HCEC 1CT (cell line): Measurements from ENCODE around the gene TSHZ3.

Source experiments
- DNase-seq: peaks from one replicate; pipeline ENCODE4 v3.0.0-alpha.2; 2017

Gene TSHZ3

GRCh38 chr19:31260171-31260933 lies 88.9 kb downstream of the TSHZ3 start:
- DNase-seq: no peak

- no peak for DNase-seq
Observed at GRCh38 chr19:31258211-31259052, 90.8 kb downstream of the TSHZ3 start.

GRCh38 chr19:31257426-31258130 lies 91.7 kb downstream of the TSHZ3 start:
- no peak for DNase-seq

GRCh38 chr19:31257025-31257424 lies 92.2 kb downstream of the TSHZ3 start:
- no peak for DNase-seq

- no peak for DNase-seq
Observed at GRCh38 chr19:31256593-31256960, 92.7 kb downstream of the TSHZ3 start.

GRCh38 chr19:31255831-31256592 lies 93.2 kb downstream of the TSHZ3 start:
- DNase-seq: no peak

GRCh38 chr19:31255174-31255799 lies 93.9 kb downstream of the TSHZ3 start:
- no peak for DNase-seq

- DNase-seq: no peak
Observed at GRCh38 chr19:31254611-31255010, 94.6 kb downstream of the TSHZ3 start.

- no peak for DNase-seq
Observed at GRCh38 chr19:31254180-31254551, 95.1 kb downstream of the TSHZ3 start.

- no peak for DNase-seq
Observed at GRCh38 chr19:31253526-31254179, 95.6 kb downstream of the TSHZ3 start.

- no peak for DNase-seq
Observed at GRCh38 chr19:31252441-31252840, 96.8 kb downstream of the TSHZ3 start.

- DNase-seq: no peak
Observed at GRCh38 chr19:31249217-31249616, 100.0 kb downstream of the TSHZ3 start.

- no peak for DNase-seq
Observed at GRCh38 chr19:31235806-31236205, 113.4 kb downstream of the TSHZ3 start.

GRCh38 chr19:31233295-31233800 lies 115.9 kb downstream of the TSHZ3 start:
- no peak for DNase-seq

GRCh38 chr19:31232871-31233270 lies 116.4 kb downstream of the TSHZ3 start:
- peak; percentile 91 for DNase-seq

- DNase-seq: no peak
Observed at GRCh38 chr19:31232180-31232579, 117.1 kb downstream of the TSHZ3 start.

GRCh38 chr19:31231237-31231636 lies 118.0 kb downstream of the TSHZ3 start:
- no peak for DNase-seq

GRCh38 chr19:31226151-31226935 lies 122.9 kb downstream of the TSHZ3 start:
- no peak for DNase-seq
